Stimulated activated CD8-positive, alpha-beta memory T cell treated with anti-CD3 and anti-CD28 coated beads, Interleukin-12 subunit alpha, Interleukin-12 subunit beta, amount 100 ng/mL, for 4 hours (primary cell): ENCODE data around the gene INF2.

Experiments
- DNase-seq: peaks from one replicate; pipeline ENCODE4 v3.0.0-alpha.2; 2020; ENCODE audit warnings: low read depth

The INF2 gene

GRCh38 chr14:104703269-104703668 lies 13.9 kb downstream of the INF2 start:
- no peak for DNase-seq

- DNase-seq: no peak
These were observed 14.8 kb downstream of the INF2 start for GRCh38 chr14:104704252-104704651.

GRCh38 chr14:104705340-104706047 lies 16.1 kb downstream of the INF2 start:
- DNase-seq: no peak

- no peak for DNase-seq
These were observed 17.6 kb downstream of the INF2 start for GRCh38 chr14:104706733-104707607.

GRCh38 chr14:104707608-104708595 lies 18.5 kb downstream of the INF2 start:
- no peak for DNase-seq

- DNase-seq: peak; percentile 48
These were observed 19.3 kb downstream of the INF2 start for GRCh38 chr14:104708606-104709268.

GRCh38 chr14:104709387-104710039 lies 20.1 kb downstream of the INF2 start:
- DNase-seq: no peak

- DNase-seq: no peak
These were observed 20.8 kb downstream of the INF2 start for GRCh38 chr14:104710071-104710735.

GRCh38 chr14:104712881-104713734 lies 23.7 kb downstream of the INF2 start:
- DNase-seq: no peak

- DNase-seq: no peak
These were observed 24.6 kb downstream of the INF2 start for GRCh38 chr14:104714066-104714465.

- DNase-seq: no peak
These were observed 25.3 kb downstream of the INF2 start for GRCh38 chr14:104714681-104715080.

GRCh38 chr14:104715416-104715815 lies 26.0 kb downstream of the INF2 start:
- DNase-seq: no peak

GRCh38 chr14:104715871-104716270 lies 26.5 kb downstream of the INF2 start:
- no peak for DNase-seq

- DNase-seq: no peak
These were observed 27.7 kb downstream of the INF2 start for GRCh38 chr14:104717137-104717536.

- no peak for DNase-seq
These were observed 28.2 kb downstream of the INF2 start for GRCh38 chr14:104717646-104718045.

- DNase-seq: no peak
These were observed 28.7 kb downstream of the INF2 start for GRCh38 chr14:104718147-104718546.

GRCh38 chr14:104718871-104719270 lies 29.5 kb downstream of the INF2 start:
- no peak for DNase-seq

GRCh38 chr14:104719343-104719742 lies 29.9 kb downstream of the INF2 start:
- no peak for DNase-seq
